ENCODE measurements around the gene CPA3. TPM values are rescaled to one million over a fixed set of nuclear protein-coding genes. Genes with fewer than 3 reads are reported as not detected.

CPA3 gene
- total RNA-seq, result 1 to 10 TPM in 3 of 4 donors, under 1 TPM in 1; 0.60 to 6.9 (median 2.8) TPM

- no peaks in the 10 kb centered on the region for H3K36me3 ChIP-seq
- no peak within 1 kb of the TSS for H3K27ac ChIP-seq
- H3K4me3 ChIP-seq, result no peak within 1 kb of the TSS
- H3K9me3 ChIP-seq, result no peaks in the 10 kb centered on the region
- H3K4me1 ChIP-seq, result no peaks in the 10 kb centered on the region
- WGBS, 2 donors, result 63 to 70% methylated on average over 1 of the region's 1 CpG
- no peak for TF ChIP-seq CTCF (IDR thresholded peaks at IDR 0.05)
- DNase-seq (ENCODE audit: low spot score in 2 of 2), result no peak
- H3K27me3 ChIP-seq, result no peaks in the 10 kb centered on the region
Measured at GRCh38 chr3:148865049-148865448, at the start of gene CPA3. Gene CPA3, plus strand, starts transcription at chr3:148865296. Its CDS starts 12 bp downstream, at chr3:148865308.

GRCh38 chr3:148815316-148816110 lies 49.6 kb upstream of the CPA3 start:
- TF ChIP-seq EP300 (IDR thresholded peaks at IDR 0.05), result no peak
- no peak overlapping the region for H3K4me3 ChIP-seq
- no peak for DNase-seq (ENCODE audit: low spot score in 2 of 2)
- WGBS, 2 donors, result 73 to 75% methylated on average over 11 of the region's 11 CpGs
- no peaks in the 10 kb centered on the region for H3K27me3 ChIP-seq
- no peak overlapping the region for H3K27ac ChIP-seq
- no peaks in the 10 kb centered on the region for H3K36me3 ChIP-seq
- H3K9me3 ChIP-seq, result no peaks in the 10 kb centered on the region
- no peaks in the 10 kb centered on the region for H3K4me1 ChIP-seq

- Histone ChIP-seq H3K4me3 (no peak overlapping the region), H3K27ac (no peak overlapping the region), H3K4me1 (no peaks in the 10 kb centered on the region), H3K27me3 (no peaks in the 10 kb centered on the region), H3K9me3 (peaks cover 0 to 1% (median 0%) of the 10 kb centered on the region in 4 donors), H3K36me3 (no peaks in the 10 kb centered on the region)
- DNase-seq (ENCODE audit: low spot score in 2 of 2), result no peak
- TF ChIP-seq CTCF (IDR thresholded peaks at IDR 0.05) (no peak), POLR2A (IDR thresholded peaks at IDR 0.05) (no peak), EP300 (IDR thresholded peaks at IDR 0.05) (no peak)
- 84 to 90% methylated on average over 2 of the region's 2 CpGs for WGBS, 2 donors
Measured at GRCh38 chr3:148816427-148816826, 48.7 kb upstream of the CPA3 start.

GRCh38 chr3:148816981-148817525 lies 48.0 kb upstream of the CPA3 start:
- H3K27ac ChIP-seq, result no peak overlapping the region
- H3K9me3 ChIP-seq, result peaks cover 0 to 8% (median 0%) of the 10 kb centered on the region in 4 donors
- DNase-seq (ENCODE audit: low spot score in 2 of 2), result no peak
- H3K4me1 ChIP-seq, result no peaks in the 10 kb centered on the region
- no peaks in the 10 kb centered on the region for H3K36me3 ChIP-seq
- TF ChIP-seq EP300 (IDR thresholded peaks at IDR 0.05), result no peak
- TF ChIP-seq POLR2A (IDR thresholded peaks at IDR 0.05), result no peak
- TF ChIP-seq CTCF (IDR thresholded peaks at IDR 0.05), result no peak
- H3K4me3 ChIP-seq, result no peak overlapping the region
- no peaks in the 10 kb centered on the region for H3K27me3 ChIP-seq
- WGBS, 2 donors, result 64 to 76% methylated on average over 3 of the region's 3 CpGs

DNA sequence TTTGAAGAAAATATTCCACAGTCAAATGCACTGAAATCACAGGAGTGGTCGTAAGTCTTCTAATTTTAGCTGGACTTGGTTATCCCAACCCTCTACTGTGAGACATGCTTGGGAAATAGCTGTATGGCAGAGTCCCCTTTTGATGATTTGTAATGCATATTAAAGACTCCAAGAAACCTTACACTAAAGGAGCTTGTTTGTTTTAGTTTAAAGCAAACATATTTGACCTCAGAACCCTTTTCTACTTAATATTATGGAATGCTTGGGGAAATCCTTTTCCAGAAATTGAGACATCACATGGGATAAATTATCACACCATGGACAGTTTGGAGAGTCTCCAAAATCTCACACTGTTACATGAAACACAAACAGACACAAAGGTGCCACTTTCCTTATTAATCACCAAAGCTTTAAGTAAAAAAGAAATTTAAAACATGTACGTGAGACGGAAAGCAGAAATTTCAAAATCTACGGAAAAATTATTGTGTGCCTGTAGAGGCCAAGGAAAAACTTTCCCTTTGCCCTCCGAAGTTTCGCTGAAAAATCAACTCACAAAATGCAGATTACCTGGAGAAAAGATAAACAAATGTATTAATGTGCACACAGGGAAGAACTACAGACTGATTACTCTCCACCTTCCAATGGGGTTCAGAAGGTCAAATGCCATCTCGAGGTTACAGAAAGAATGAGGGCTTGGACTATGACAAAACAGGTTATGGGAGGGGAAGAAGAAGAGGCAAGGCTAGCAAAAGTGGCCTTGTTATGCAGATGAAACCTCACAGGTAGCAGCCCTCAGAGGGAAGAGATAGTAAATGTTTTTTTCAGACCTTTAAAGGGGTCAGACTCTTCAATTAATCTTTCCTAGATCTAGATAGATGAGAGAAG lies 44.5 kb upstream of the CPA3 start:
- WGBS, 2 donors, result 60 to 63% methylated on average over 7 of the region's 7 CpGs
- no peak overlapping the region for H3K27ac ChIP-seq
- no peaks in the 10 kb centered on the region for H3K4me1 ChIP-seq
- no peak for DNase-seq (ENCODE audit: low spot score in 2 of 2)
- H3K36me3 ChIP-seq, result no peaks in the 10 kb centered on the region
- H3K9me3 ChIP-seq, result peaks cover 0 to 15% (median 0%) of the 10 kb centered on the region in 4 donors
- H3K27me3 ChIP-seq, result no peaks in the 10 kb centered on the region
- TF ChIP-seq EP300 (IDR thresholded peaks at IDR 0.05) (no peak), POLR2A (IDR thresholded peaks at IDR 0.05) (no peak), CTCF (IDR thresholded peaks at IDR 0.05) (no peak)
- H3K4me3 ChIP-seq, result no peak overlapping the region

All from tibial nerve (tissue), 4 donors.